OCI-LY7 (cell line): ENCODE measurements around the gene IRGC.

Source experiments
- EZH2phosphoT487 ChIP-seq: fragments of 200-600 bp; sonication (generic); IDR thresholded peaks from 2 replicates; pipeline ENCODE4 v1.6.1; 2018; ENCODE audit warnings: low read depth, borderline replicate concordance, mild to moderate bottlenecking, mixed run types, antibody characterized with exemption, low read length, moderate library complexity, mixed read lengths
- TF ChIP-seq, protein P1 (sequence below): fragments of 200-600 bp; sonication (generic); conservative IDR thresholded peaks from 2 replicates; pipeline ENCODE4 v1.5.1; 2014; ENCODE audit warnings: mild to moderate bottlenecking, antibody characterized with exemption, low read length, moderate library complexity, mixed read lengths

DNA sequence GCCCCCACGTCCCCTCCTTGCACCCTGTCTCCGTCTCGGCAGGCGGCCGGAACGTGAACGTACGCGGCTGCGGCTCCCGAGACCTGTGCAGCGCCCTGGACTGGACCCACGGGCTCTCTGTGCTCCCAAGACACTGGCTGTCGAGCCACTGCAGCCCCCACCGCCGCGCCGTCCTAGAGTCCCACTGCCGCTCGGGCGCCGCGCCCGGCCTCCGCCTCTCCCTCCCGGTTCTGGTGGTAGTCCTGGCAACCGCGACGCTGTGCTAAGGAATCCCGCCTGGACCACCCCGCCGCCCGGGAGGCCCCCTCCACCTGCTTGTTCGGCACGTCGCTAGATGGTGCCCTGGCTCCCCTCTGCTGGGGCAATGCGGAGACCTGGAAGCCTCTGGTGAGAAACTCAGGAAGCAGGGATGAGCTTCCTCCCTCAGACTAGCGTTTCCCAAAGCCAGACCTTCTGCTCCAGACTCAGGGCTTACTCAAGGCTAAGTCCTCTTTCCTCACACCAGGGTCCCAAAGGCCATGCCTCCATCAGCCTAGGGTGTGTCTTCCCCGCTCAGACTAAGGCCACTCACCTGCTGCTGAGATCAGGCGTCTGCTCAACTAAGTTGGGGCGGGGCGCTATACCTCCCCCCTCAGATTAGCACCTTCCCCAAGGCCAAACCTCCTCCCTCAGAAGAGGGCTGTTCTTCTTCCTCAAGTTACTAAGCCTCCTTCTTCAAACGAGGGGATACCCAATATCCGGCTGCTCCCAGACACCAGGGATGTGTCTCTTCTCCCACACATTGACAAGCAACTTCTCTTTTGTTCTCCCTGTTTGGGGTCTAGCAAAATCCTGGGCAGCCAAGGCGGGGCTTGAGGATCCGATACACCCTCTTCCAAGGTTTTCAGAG lies 16.1 kb upstream of the IRGC start:
- TF ChIP-seq, protein P1, sequence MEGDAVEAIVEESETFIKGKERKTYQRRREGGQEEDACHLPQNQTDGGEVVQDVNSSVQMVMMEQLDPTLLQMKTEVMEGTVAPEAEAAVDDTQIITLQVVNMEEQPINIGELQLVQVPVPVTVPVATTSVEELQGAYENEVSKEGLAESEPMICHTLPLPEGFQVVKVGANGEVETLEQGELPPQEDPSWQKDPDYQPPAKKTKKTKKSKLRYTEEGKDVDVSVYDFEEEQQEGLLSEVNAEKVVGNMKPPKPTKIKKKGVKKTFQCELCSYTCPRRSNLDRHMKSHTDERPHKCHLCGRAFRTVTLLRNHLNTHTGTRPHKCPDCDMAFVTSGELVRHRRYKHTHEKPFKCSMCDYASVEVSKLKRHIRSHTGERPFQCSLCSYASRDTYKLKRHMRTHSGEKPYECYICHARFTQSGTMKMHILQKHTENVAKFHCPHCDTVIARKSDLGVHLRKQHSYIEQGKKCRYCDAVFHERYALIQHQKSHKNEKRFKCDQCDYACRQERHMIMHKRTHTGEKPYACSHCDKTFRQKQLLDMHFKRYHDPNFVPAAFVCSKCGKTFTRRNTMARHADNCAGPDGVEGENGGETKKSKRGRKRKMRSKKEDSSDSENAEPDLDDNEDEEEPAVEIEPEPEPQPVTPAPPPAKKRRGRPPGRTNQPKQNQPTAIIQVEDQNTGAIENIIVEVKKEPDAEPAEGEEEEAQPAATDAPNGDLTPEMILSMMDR: no peak
- TF ChIP-seq EZH2phosphoT487: no peak
